ENCODE data around the gene BRINP1. TPM values are rescaled to one million over a fixed set of nuclear protein-coding genes. Genes with fewer than 3 reads are reported as not detected.
A peak's percentile ranks its signal among the peaks of the same experiment; 100 is the strongest.

BRINP1 gene, protein sequence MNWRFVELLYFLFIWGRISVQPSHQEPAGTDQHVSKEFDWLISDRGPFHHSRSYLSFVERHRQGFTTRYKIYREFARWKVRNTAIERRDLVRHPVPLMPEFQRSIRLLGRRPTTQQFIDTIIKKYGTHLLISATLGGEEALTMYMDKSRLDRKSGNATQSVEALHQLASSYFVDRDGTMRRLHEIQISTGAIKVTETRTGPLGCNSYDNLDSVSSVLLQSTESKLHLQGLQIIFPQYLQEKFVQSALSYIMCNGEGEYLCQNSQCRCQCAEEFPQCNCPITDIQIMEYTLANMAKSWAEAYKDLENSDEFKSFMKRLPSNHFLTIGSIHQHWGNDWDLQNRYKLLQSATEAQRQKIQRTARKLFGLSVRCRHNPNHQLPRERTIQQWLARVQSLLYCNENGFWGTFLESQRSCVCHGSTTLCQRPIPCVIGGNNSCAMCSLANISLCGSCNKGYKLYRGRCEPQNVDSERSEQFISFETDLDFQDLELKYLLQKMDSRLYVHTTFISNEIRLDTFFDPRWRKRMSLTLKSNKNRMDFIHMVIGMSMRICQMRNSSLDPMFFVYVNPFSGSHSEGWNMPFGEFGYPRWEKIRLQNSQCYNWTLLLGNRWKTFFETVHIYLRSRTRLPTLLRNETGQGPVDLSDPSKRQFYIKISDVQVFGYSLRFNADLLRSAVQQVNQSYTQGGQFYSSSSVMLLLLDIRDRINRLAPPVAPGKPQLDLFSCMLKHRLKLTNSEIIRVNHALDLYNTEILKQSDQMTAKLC
- not detected in 2 replicates for total RNA-seq (2014; rRNA removed; shearing (Covaris generic))

- DNase-seq (ENCODE audit: low spot score), result peak; percentile 94
- in situ Hi-C loops (cut with HindIII; ENCODE audit: low sequenced_read_pairs), result no loop called here
These were observed at the start of gene BRINP1 for GRCh38 chr9:119368681-119369581. Gene BRINP1 (minus strand): TSS chr9:119369435. CDS start chr9:119313355, 56,080 bp downstream.

GRCh38 chr9:119418721-119419120 lies 49.5 kb upstream of the BRINP1 start:
- no peak for DNase-seq (ENCODE audit: low spot score)
- in situ Hi-C loops (cut with HindIII; ENCODE audit: low sequenced_read_pairs), result no loop called here

DNA sequence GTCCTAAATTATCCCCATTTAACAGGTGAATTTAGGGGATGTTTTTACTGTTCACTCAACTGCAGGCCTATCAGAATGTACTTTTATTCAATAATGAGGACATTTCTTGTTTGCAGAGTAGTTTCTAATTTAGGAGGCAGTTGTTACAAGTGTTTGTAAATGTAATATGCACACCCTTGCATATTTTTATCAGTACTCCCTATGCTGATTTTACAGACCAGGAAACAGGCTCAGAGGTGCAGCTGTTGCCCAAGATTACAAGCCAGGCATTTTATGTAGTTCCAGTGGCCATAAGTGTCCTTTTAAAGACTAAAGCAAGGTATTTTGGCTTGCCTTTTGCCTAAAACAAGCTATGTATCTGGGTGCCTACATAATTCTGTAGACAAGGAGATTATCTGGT lies 47.6 kb upstream of the BRINP1 start:
- in situ Hi-C loops (cut with HindIII; ENCODE audit: low sequenced_read_pairs), result no loop called here
- DNase-seq (ENCODE audit: low spot score), result no peak

GRCh38 chr9:119412399-119412798 lies 43.2 kb upstream of the BRINP1 start:
- peak; percentile 75 for DNase-seq (ENCODE audit: low spot score)
- in situ Hi-C loops (cut with HindIII; ENCODE audit: low sequenced_read_pairs), result no loop called here

DNA sequence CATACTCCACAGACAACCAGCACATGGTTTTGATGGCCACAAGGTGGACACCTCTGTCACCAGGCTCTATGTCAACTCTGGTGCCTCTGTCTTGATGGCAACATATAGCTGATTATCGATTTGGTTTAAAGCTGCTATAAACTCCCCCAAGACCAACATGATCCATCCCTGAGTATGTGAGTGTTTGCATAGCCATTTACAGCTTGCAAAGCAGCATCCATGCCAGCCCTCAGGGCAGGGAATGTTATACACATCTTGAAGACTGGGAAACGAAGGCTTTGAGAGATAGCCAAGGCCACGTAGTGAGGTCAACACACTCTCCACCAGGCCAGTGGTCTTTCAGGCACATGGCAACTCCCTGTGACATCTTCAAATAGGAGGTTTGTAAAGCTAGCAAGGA lies 40.3 kb upstream of the BRINP1 start:
- DNase-seq (ENCODE audit: low spot score), result no peak
- in situ Hi-C loops (cut with HindIII; ENCODE audit: low sequenced_read_pairs), result no loop called here

- DNase-seq (ENCODE audit: low spot score), result no peak
- in situ Hi-C loops (cut with HindIII; ENCODE audit: low sequenced_read_pairs), result no loop called here
These were observed 31.4 kb upstream of the BRINP1 start for GRCh38 chr9:119400606-119401005.

GRCh38 chr9:119398350-119398749 lies 29.1 kb upstream of the BRINP1 start:
- in situ Hi-C loops (cut with HindIII; ENCODE audit: low sequenced_read_pairs), result no loop called here
- DNase-seq (ENCODE audit: low spot score), result no peak

DNA sequence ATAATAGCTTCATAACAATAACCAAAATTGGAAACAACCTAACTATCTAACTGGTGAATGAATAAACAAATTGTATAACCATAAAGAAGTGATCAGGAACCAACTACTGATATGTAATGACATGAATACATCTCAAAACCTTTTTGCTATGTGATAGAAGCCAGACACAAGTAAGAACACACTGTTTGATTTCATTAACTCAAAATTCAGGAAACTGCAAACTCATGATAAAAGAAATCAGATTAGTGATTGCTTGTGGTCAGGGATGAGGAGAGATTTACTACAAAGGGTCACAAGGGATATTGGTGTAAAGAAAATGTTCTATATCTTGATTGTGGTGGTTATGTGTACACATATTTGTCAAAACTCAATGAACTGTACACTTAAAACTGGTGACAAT lies 22.6 kb upstream of the BRINP1 start:
- in situ Hi-C loops (cut with HindIII; ENCODE audit: low sequenced_read_pairs), result no loop called here
- no peak for DNase-seq (ENCODE audit: low spot score)

- in situ Hi-C loops (cut with HindIII; ENCODE audit: low sequenced_read_pairs), result no loop called here
- peak; percentile 33 for DNase-seq (ENCODE audit: low spot score)
These were observed 6.7 kb upstream of the BRINP1 start for GRCh38 chr9:119375892-119376291.

DNA sequence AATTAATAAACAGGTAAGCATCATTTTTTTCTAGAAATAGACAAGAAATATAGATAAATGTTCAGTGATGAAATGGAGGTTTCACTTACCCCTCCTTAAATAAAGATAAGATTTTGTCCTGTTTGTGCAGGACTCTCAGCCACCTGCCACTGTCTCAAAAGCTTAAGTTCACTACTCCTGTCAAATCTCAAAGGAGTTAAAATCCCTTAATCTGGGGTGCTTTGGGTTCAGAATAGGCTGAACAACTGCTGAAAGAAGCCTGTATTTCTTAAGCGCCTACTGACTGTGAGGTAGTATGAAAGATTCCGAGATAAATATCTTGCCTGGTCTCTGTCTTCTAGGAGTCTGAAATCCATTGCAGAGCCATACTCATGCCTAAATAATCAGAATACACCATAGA lies 3.7 kb upstream of the BRINP1 start:
- no peak for DNase-seq (ENCODE audit: low spot score)
- in situ Hi-C loops (cut with HindIII; ENCODE audit: low sequenced_read_pairs), result no loop called here

DNA sequence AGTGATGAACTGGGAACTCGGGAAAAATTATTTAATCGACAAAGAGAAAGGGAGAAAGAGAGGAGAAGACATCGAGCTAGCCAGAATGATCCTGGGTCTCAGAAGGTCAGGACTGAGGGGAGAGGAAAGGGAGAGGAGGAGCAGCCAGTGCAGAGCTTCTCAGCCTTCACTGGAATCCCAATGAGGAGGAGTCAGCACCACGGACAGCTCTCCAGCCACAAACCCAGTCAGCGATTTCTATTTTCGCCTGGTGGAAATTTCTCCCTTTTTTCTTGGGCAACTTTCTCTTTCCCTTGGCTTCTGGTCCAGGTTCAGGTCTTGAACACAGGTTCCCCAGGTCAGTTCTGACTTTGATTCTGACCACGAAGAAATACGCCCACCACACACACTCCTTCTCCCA lies 1.6 kb upstream of the BRINP1 start:
- peak; percentile 63 for DNase-seq (ENCODE audit: low spot score)
- in situ Hi-C loops (cut with HindIII; ENCODE audit: low sequenced_read_pairs), result no loop called here

DNA sequence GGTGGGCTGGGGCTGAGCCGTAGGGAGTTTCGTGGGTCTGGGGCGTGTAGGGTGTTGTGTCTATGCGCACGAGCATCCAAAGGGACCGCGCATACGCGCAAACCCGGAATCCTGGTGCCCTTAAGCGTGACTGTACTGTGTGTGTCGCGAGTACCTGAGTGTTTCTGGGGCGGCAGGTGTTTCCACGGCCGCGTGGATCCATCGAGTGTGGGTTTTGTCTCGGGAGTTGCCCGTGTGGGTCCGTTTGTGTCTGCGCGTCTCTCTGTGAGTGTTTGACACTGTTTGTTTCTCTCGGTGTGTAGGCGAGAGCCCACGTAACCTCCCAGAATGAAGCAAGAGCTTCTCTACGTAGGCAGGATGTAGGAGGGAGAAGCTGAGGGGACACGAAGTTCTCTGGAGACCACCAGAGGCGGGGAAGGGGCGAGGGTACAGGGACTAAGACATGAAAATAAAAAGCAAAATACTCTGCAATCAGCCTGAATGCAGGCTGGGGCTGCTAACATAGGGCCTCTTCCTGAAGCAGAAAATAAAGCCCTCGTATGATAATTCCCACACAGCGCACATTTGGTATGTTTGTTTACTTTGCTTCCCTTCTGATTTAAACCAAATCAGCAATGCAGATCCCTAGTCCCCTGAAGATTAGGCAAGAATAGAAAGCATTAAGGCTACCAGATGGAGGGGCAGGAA lies 588 bp upstream of the BRINP1 start:
- in situ Hi-C loops (cut with HindIII; ENCODE audit: low sequenced_read_pairs), result no loop called here
- peak; percentile 69 for DNase-seq (ENCODE audit: low spot score)

GRCh38 chr9:119368179-119368578 lies 1.1 kb downstream of the BRINP1 start:
- in situ Hi-C loops (cut with HindIII; ENCODE audit: low sequenced_read_pairs), result no loop called here
- peak; percentile 86 for DNase-seq (ENCODE audit: low spot score)

GRCh38 chr9:119367683-119368075 lies 1.6 kb downstream of the BRINP1 start:
- in situ Hi-C loops (cut with HindIII; ENCODE audit: low sequenced_read_pairs), result no loop called here
- no peak for DNase-seq (ENCODE audit: low spot score)

DNA sequence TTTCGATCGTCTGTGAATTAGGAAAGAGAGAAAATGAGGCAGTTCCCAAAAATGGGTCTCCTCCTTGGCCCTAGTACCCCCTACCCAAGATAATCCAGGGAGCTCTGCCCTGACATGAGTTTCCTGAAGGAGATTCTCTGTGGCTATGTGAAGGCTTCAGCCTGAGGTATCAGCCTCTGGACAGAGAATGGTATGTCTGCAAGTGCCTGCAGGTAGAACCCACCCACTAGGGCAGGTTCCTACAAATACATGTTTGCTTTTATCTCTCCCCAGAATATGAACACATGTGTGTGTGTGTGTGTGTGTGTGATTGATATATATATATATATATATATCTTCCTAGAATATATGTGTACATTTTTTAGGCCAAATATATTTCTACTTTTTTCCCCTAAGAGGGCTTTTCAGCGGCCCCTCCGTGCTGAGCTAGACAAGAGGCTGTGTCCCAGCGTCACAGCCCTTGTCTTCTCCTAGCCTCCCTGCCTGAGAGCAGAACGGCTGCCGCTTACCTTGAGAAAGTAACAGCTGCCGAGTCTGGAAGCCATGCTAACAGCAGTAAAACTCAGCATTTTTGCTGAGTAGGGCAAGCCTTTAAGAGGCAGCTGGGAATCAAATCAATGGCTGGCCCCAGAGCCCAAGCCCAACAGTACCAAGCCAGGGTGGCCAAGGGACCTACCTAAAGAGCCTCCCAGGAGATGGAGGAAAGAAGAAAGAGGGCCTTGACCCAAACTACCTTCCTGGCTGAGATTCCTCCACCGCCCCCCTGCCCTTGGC lies 2.1 kb downstream of the BRINP1 start:
- in situ Hi-C loops (cut with HindIII; ENCODE audit: low sequenced_read_pairs), result no loop called here

GRCh38 chr9:119365291-119366027 lies 3.8 kb downstream of the BRINP1 start:
- in situ Hi-C loops (cut with HindIII; ENCODE audit: low sequenced_read_pairs), result no loop called here
- peak; percentile 94 for DNase-seq (ENCODE audit: low spot score)

More for the DNA sequence above, 2.1 kb downstream of the BRINP1 start:
- peak; percentile 63 for DNase-seq (ENCODE audit: low spot score)

- no peak for DNase-seq (ENCODE audit: low spot score)
- in situ Hi-C loops (cut with HindIII; ENCODE audit: low sequenced_read_pairs), result no loop called here
These were observed 9.0 kb downstream of the BRINP1 start for GRCh38 chr9:119360237-119360636.

Measured in G401 (cell line).